Measurements from ENCODE around the gene TMEM14A.

GRCh38 chr6:52672412-52673025, 1.6 kb downstream of the TMEM14A start:
- TF ChIP-seq CTCF (optimal IDR thresholded peaks at IDR 0.05 in 1 of 3, IDR thresholded peaks at IDR 0.05 in 1 of 3, conservative IDR thresholded peaks at IDR 0.05 in 1 of 3; ENCODE audit: extremely low read depth in 1 of 3, insufficient read depth in 2 of 3, low read length in 3 of 3) (no peak), EZH2 (IDR thresholded peaks at IDR 0.05; ENCODE audit: low read length) (no peak)

Measured in keratinocyte (primary cell).